Suprapubic skin (tissue), 4 donors: ENCODE results near the gene EID3. TPM values are rescaled to one million over a fixed set of nuclear protein-coding genes. Genes with fewer than 3 reads are reported as not detected.

Experiments used
- DNase-seq, 2 donors: peaks; one replicate each; pipeline ENCODE4 v3.0.0-alpha.2; 2019; ENCODE audit warnings: low spot score in 2 of 2
- H3K27ac ChIP-seq: fragments of 200-600 bp; sonication (generic); one replicate; pipeline ENCODE4 v1.5.1; 2019
- H3K27me3 ChIP-seq: fragments of 200-600 bp; sonication (generic); one replicate; pipeline ENCODE4 v1.5.1; 2019
- H3K36me3 ChIP-seq: fragments of 200-600 bp; sonication (generic); one replicate; pipeline ENCODE4 v1.5.1; 2019
- H3K4me1 ChIP-seq: fragments of 200-600 bp; sonication (generic); one replicate; pipeline ENCODE4 v1.5.1; 2019
- H3K4me3 ChIP-seq: fragments of 200-600 bp; sonication (generic); one replicate; pipeline ENCODE4 v1.5.1; 2019; ENCODE audit warnings: mild to moderate bottlenecking
- H3K9me3 ChIP-seq: fragments of 200-600 bp; sonication (generic); one replicate; pipeline ENCODE4 v1.5.1; 2019
- CTCF ChIP-seq, 2 donors: fragments of 200-600 bp in 1 of 2; fragments of 450-650 bp in 1 of 2; sonication (generic) in 1 of 2; IDR thresholded peaks; one replicate each; pipeline ENCODE4 v1.5.1; 2016 to 2019; ENCODE audit warnings: antibody characterized with exemption in 2 of 2, mild to moderate bottlenecking in 1 of 2, moderate library complexity in 1 of 2
- EP300 ChIP-seq: sonication (generic); formaldehyde crosslinking; IDR thresholded peaks from one replicate; pipeline ENCODE4 v1.6.1; 2017; ENCODE audit warnings: antibody characterized with exemption
- POLR2A ChIP-seq, 2 donors: fragments of 450-650 bp; IDR thresholded peaks; one replicate each; pipeline ENCODE4 v1.6.1; 2017; ENCODE audit warnings: antibody characterized with exemption in 2 of 2, mild to moderate bottlenecking in 2 of 2, moderate library complexity in 2 of 2
- POLR2AphosphoS5 ChIP-seq, 3 donors: sonication (generic); formaldehyde crosslinking; IDR thresholded peaks; one replicate each; pipeline ENCODE4 v1.6.1; 2017; ENCODE audit warnings: antibody characterized with exemption in 3 of 3
- WGBS: methylation state at CpG from one replicate; pipeline ENCODE4 v1.1.5; 2018; 5-methylcytosine and 5-hydroxymethylcytosine counted together
- total RNA-seq, 4 donors: library from RNA; depleted of rRNA; stranded (reverse); fragments of >200 nt; gene quantifications; one replicate each; pipeline ENCODE4 v1.1.0, GENCODE V29; 2016

The EID3 gene
- total RNA-seq, 4 donors from 2014 or later: 2.9 to 5.4 (median 4.0) TPM

DNA sequence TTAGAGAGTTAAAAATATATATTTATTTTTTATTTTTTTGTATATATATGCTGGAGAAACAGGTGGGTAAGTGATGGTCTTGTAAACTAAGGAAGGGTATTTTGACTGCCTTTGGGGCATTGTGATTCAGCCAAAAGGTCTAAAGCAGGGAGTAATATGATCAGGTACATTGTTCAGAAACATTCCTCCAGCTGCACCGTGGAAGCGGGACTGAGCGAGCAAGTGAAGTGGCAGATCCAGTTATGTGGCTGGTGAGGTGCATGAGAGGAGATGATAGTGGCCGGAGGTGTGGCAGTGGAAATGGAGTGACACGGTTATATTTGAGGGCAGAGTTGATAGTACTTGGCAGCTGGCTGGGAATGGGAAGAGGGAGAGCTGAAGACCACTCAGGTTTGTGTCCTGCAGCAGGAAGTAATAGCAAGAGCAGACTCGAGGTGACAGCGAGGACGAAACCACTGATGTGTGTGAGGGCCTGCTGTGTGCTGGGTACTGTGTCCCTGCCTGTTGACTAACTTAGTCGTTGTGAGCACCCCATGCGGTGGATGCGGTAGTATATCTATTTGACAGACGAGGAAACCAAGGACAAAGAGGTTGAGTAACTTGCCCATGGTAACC is 39.2 kb downstream of the EID3 start:
- TF ChIP-seq CTCF (IDR thresholded peaks at IDR 0.05): no peak
- TF ChIP-seq POLR2AphosphoS5 (IDR thresholded peaks at IDR 0.05): no peak
- no peak for TF ChIP-seq POLR2A (IDR thresholded peaks at IDR 0.05)
- no peak for TF ChIP-seq EP300
- no peaks in the 10 kb centered on the region for H3K27me3 ChIP-seq
- no peaks in the 10 kb centered on the region for H3K4me1 ChIP-seq
- no peak overlapping the region for H3K27ac ChIP-seq
- 89% methylated on average over 12 of the region's 12 CpGs for WGBS
- H3K9me3 ChIP-seq: no peaks in the 10 kb centered on the region
- H3K4me3 ChIP-seq: no peak overlapping the region
- peaks cover 70% of the 10 kb centered on the region for H3K36me3 ChIP-seq
- no peak for DNase-seq

DNA sequence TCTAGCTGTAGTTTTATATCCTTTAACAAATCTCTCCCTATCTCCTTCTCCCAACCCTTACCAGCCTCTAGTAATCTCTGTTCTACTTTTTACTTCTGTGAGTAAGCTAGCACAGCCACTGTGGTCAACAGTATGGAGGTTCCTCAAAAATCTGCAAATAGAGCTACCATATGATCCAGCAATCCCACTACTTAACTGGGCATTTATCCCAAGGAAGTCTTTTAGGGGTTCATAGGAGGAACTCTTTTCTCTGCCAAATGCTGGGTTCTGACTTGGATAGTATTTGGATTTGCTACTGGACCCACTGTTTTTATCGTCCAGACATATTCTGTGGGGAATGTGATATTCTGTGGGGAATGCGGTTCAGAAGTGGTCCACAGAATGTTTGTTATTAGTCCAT is 41.1 kb downstream of the EID3 start:
- TF ChIP-seq POLR2AphosphoS5 (IDR thresholded peaks at IDR 0.05) (no peak), CTCF (IDR thresholded peaks at IDR 0.05) (no peak), EP300 (no peak), POLR2A (IDR thresholded peaks at IDR 0.05) (no peak)
- WGBS: 78% methylated on average over 2 of the region's 2 CpGs
- H3K36me3 ChIP-seq: peaks cover 72% of the 10 kb centered on the region

GRCh38 chr12:104345234-104346066 is 41.9 kb downstream of the EID3 start:
- WGBS: 94% methylated on average over 7 of the region's 7 CpGs
- no peaks in the 10 kb centered on the region for H3K27me3 ChIP-seq

More for the DNA sequence above, 41.1 kb downstream of the EID3 start:
- H3K27ac ChIP-seq: no peak overlapping the region
- H3K4me3 ChIP-seq: no peak overlapping the region
- H3K4me1 ChIP-seq: no peaks in the 10 kb centered on the region
- H3K9me3 ChIP-seq: no peaks in the 10 kb centered on the region
- no peaks in the 10 kb centered on the region for H3K27me3 ChIP-seq
- no peak for DNase-seq

DNA sequence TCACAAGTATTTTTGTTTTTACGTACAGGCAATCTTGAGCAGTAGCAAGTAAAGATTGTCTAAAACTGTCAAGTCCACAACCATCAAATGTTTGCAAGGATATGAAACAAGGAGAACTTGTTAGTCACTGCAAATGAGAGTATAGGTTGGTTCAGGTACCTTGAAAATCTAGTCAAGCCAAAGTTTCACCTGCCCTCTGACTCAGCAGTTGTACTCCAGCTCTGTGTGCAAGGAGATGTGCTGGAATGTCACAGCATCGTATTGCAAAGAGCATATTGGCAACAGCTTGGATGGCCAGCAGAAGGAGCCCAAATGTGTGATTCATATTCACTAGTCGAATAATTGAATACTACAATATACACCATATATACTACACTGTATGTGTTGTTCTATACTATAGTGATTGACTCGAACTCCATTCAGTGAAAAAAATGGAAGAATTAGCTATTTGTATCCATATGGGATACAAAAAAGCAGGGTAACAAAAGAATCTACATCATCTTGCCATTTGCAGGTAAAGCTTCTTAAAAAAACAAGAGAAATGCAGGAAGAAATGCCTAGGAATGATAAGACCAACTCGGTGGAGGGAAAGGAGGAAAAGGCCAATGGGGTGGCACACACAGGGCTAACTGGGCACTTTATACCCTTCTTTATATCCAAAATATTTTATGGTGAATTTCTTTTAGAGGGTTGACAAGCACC is 44.0 kb downstream of the EID3 start:
- 83% methylated on average over 5 of the region's 5 CpGs for WGBS

More at GRCh38 chr12:104345234-104346066, 41.9 kb downstream of the EID3 start:
- Histone ChIP-seq H3K36me3 (peaks cover 66% of the 10 kb centered on the region), H3K4me3 (no peak overlapping the region), H3K27ac (no peak overlapping the region), H3K9me3 (no peaks in the 10 kb centered on the region), H3K4me1 (no peaks in the 10 kb centered on the region)
- TF ChIP-seq EP300 (no peak), POLR2AphosphoS5 (IDR thresholded peaks at IDR 0.05) (no peak), CTCF (IDR thresholded peaks at IDR 0.05) (no peak), POLR2A (IDR thresholded peaks at IDR 0.05) (no peak)
- no peak for DNase-seq

More for the DNA sequence above, 44.0 kb downstream of the EID3 start:
- H3K36me3 ChIP-seq: peaks cover 64% of the 10 kb centered on the region
- no peak for DNase-seq
- no peak overlapping the region for H3K27ac ChIP-seq
- TF ChIP-seq POLR2AphosphoS5 (IDR thresholded peaks at IDR 0.05) (no peak), EP300 (no peak), CTCF (IDR thresholded peaks at IDR 0.05) (no peak), POLR2A (IDR thresholded peaks at IDR 0.05) (no peak)
- H3K9me3 ChIP-seq: no peaks in the 10 kb centered on the region
- no peak overlapping the region for H3K4me3 ChIP-seq
- no peaks in the 10 kb centered on the region for H3K27me3 ChIP-seq
- H3K4me1 ChIP-seq: no peaks in the 10 kb centered on the region
